Esophagus squamous epithelium (tissue), 5 donors: ENCODE data around the gene STK4. TPM values are rescaled to one million over a fixed set of nuclear protein-coding genes. Genes with fewer than 3 reads are reported as not detected.

ENCODE experiments used
- DNase-seq: peaks from one replicate; lab custom pipeline; 2025; lab: John Stamatoyannopoulos, UW
- H3K27ac ChIP-seq, 4 donors: fragments of 200-600 bp; sonication (generic); one replicate each; pipeline ENCODE4 v1.5.1; 2016 to 2019; ENCODE audit warnings: mild to moderate bottlenecking in 1 of 4
- H3K27me3 ChIP-seq, 4 donors: fragments of 200-600 bp; sonication (generic); 1 replicate in 3 of 4; 2 replicates in 1 of 4; pipeline versions ENCODE4 v1.5.1 to v1.6.0; 2017 to 2021; ENCODE audit warnings: antibody characterized with exemption in 1 of 4
- H3K36me3 ChIP-seq, 3 donors: fragments of 200-600 bp; sonication (generic); one replicate each; pipeline ENCODE4 v1.5.1; 2016 to 2019
- H3K4me1 ChIP-seq, 3 donors: fragments of 200-600 bp; sonication (generic); one replicate each; pipeline ENCODE4 v1.5.1; 2017 to 2019
- H3K4me3 ChIP-seq, 4 donors: fragments of 200-600 bp; sonication (generic); 1 replicate in 3 of 4; 2 replicates in 1 of 4; pipeline ENCODE4 v1.5.1; 2016 to 2019; ENCODE audit warnings: mild to moderate bottlenecking in 2 of 4, moderate library complexity in 1 of 4
- H3K9me3 ChIP-seq, 3 donors: fragments of 200-600 bp; sonication (generic); one replicate each; pipeline ENCODE4 v1.5.1; 2016 to 2019
- POLR2A ChIP-seq, 4 donors: fragments of 450-650 bp; IDR thresholded peaks; one replicate each; pipeline ENCODE4 v1.6.1; 2017; ENCODE audit warnings: antibody characterized with exemption in 4 of 4, mild to moderate bottlenecking in 4 of 4, moderate library complexity in 3 of 4
- WGBS, 2 donors: methylation state at CpG; one replicate each; pipeline ENCODE4 v1.1.5; 2018; 5-methylcytosine and 5-hydroxymethylcytosine counted together
- intact Hi-C: fragments of 100-400 bp; cut with DNase I; formaldehyde crosslinking; loops from one replicate; pipeline ENCODE4 v1.15.0; 2022
- total RNA-seq, 4 donors: library from RNA; depleted of rRNA; stranded (reverse); fragments of >200 nt; gene quantifications; one replicate each; pipeline ENCODE4 v1.1.0, GENCODE V29; 2016
- TF ChIP-seq, protein P1 (sequence below), 6 experiments: fragments of 450-650 bp in 4 of 6; fragments of 200-600 bp in 2 of 6; sonication (generic) in 2 of 6; IDR thresholded peaks; one replicate each; pipeline ENCODE4 v1.5.1; 2016 to 2019; ENCODE audit warnings: antibody characterized with exemption in 6 of 6, mild to moderate bottlenecking in 4 of 6, moderate library complexity in 4 of 6
- donor health status: DM: yes; HTN: yes; CAD: no.

STK4 gene
- total RNA-seq, 4 donors from 2014 or later: 14.6 to 29.8 (median 17.6) TPM

DNA sequence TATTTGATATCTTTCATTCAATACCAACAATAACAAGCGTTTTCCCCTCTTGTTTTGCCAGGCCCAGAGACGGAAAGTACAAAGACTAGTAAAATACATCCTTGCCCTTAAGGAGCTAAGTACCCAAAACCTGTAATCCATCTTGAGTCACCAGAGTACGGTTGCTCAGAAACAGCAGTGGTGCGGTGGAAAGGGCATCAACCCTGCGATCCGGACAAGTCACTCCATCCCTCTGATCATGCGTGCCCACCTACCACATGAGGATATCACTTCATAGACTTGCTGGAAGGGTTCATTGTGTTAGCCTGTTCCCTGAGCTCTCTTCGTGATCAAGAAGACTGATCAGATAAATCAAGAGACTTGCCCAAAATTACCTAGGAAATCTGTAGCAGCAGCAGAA is 8.0 kb upstream of the STK4 start:
- intact Hi-C loops: no loop called here
- WGBS, 2 donors: 94% methylated on average over 7 to 8 of the region's 8 CpGs
- TF ChIP-seq, protein P1, sequence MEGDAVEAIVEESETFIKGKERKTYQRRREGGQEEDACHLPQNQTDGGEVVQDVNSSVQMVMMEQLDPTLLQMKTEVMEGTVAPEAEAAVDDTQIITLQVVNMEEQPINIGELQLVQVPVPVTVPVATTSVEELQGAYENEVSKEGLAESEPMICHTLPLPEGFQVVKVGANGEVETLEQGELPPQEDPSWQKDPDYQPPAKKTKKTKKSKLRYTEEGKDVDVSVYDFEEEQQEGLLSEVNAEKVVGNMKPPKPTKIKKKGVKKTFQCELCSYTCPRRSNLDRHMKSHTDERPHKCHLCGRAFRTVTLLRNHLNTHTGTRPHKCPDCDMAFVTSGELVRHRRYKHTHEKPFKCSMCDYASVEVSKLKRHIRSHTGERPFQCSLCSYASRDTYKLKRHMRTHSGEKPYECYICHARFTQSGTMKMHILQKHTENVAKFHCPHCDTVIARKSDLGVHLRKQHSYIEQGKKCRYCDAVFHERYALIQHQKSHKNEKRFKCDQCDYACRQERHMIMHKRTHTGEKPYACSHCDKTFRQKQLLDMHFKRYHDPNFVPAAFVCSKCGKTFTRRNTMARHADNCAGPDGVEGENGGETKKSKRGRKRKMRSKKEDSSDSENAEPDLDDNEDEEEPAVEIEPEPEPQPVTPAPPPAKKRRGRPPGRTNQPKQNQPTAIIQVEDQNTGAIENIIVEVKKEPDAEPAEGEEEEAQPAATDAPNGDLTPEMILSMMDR (IDR thresholded peaks at IDR 0.05): no peak
- TF ChIP-seq POLR2A (IDR thresholded peaks at IDR 0.05): no peak

DNA sequence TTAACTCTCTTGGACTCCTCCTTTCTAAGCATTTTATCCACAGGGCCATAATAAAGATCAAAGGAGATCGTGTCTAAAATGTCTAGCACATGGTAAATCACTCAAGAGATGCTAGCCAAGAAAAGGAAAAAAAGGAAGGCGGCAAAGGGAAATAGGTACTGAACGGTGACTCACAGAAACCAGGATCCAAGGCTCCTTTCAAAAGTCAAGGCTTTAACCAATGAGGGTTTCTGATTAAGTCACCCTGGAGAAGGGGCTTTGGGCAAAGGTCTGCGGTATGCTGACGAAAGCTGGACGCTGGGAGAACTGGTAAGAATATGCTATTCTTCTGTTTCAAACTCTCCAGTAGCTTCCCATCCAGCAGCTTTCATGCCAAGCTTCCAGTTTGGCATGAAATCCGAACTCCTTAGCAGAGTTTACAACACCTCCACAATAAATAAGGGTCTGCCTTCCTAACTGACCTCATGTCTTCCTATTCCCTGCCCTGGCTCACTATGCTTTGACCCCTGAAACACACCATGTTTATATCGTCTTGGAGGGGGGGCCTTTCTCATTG is 7.2 kb upstream of the STK4 start:
- 11 to 12% methylated on average over 8 of the region's 8 CpGs for WGBS, 2 donors
- TF ChIP-seq POLR2A (IDR thresholded peaks at IDR 0.05): no peak
- TF ChIP-seq, protein P1 (IDR thresholded peaks at IDR 0.05): no peak
- Histone ChIP-seq H3K4me1 (peaks cover 7 to 48% (median 10%) of the 10 kb centered on the region in 3 donors), H3K27me3 (no peaks in the 10 kb centered on the region), H3K36me3 (peaks cover 12 to 24% (median 14%) of the 10 kb centered on the region in 3 donors), H3K9me3 (no peaks in the 10 kb centered on the region), H3K27ac (peak overlapping the region; percentile 82 to 90 (median 87)), H3K4me3 (peak overlapping the region; percentile 76 to 82 (median 79))
- no peak for DNase-seq
- intact Hi-C loops: no loop called here

More for the DNA sequence above, 8.0 kb upstream of the STK4 start:
- H3K4me1 ChIP-seq: peaks cover 7 to 48% (median 10%) of the 10 kb centered on the region in 3 donors
- no peak overlapping the region for H3K27ac ChIP-seq
- peaks cover 18 to 32% (median 18%) of the 10 kb centered on the region in 3 donors for H3K36me3 ChIP-seq
- no peaks in the 10 kb centered on the region for H3K27me3 ChIP-seq
- no peaks in the 10 kb centered on the region for H3K9me3 ChIP-seq
- no peak for DNase-seq
- no peak overlapping the region for H3K4me3 ChIP-seq

DNA sequence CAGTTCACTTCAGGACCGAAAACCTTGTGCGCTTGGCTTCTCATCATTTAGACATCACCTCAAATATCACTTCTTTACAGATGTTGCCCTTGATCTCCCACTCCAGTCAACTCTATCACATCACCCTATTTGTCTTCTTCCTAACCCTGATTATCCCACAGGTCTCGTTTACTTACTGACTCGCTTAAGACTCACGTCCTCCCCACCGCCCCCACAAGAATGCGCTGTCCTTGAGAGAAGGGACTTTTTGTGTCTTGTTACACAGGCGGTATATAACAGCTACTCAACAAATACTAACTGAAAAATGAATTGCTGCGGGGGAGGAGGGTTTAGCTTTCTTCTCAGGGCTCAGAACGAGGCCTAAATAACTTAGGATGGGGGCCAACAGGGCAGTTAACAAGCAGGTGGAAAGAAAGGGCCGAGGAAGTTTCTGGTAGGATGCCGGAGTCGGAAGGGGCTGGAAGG is 6.6 kb upstream of the STK4 start:
- TF ChIP-seq, protein P1 (IDR thresholded peaks at IDR 0.05): peak in 1 of 6 experiments; percentile 3
- no peak for TF ChIP-seq POLR2A (IDR thresholded peaks at IDR 0.05)
- H3K4me3 ChIP-seq: peak overlapping the region; percentile 76 to 82 (median 79)
- H3K4me1 ChIP-seq: peaks cover 7 to 48% (median 10%) of the 10 kb centered on the region in 3 donors
- peak overlapping the region; percentile 82 to 90 (median 87) for H3K27ac ChIP-seq
- H3K27me3 ChIP-seq: no peaks in the 10 kb centered on the region
- 1 to 3% methylated on average over 10 to 11 of the region's 13 CpGs for WGBS, 2 donors
- intact Hi-C loops: no loop called here
- no peak for DNase-seq
- peaks cover 9 to 18% (median 10%) of the 10 kb centered on the region in 3 donors for H3K36me3 ChIP-seq
- H3K9me3 ChIP-seq: no peaks in the 10 kb centered on the region

DNA sequence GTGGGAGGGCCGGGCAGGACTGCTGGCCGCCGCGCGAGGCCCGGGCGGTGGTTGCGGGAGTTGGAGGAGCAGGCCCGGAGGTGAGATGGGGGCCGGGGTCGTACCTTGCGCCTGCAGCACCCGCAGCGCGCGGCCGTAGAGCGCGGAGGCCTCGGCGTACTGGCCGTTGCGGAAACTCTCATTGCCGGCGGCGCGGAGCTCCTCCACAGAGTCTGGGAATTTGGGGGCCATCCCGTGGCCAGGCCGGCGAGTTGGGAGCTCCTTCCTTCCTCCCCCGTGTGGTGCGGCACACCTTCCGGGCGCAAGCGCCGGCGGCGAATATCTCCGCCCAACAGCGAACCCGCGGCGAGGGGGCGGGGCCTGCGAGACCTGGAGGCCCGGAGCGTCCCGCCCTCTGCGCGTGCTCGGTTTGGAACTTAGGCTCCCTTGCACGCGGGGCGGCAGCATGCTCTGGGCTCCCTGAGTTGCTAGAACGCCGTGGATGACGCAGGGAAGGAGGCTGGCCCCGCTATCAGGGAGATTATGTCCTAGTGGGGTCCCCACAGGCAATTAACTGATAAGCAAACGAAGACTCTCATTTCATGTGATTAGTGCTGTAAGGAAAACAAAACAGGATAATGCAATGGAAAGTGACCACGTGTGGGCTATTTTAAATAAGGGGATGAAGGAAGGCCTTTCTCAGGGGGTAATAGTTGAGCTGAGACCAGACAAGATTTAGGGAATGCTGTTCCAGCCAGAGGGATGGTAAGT is 6.0 kb upstream of the STK4 start, which contains the start of gene TOMM34:
TSS of gene TOMM34 (minus strand) at position 295 of the 750 bp plus-strand sequence. CDS start at position 231, 64 bp downstream.
- H3K36me3 ChIP-seq: peaks cover 3 to 12% (median 4%) of the 10 kb centered on the region in 3 donors
- intact Hi-C loops: no loop called here
- H3K4me3 ChIP-seq: peak within 1 kb of the TSS; percentile 76 to 82 (median 79)
- peak; percentile 60 for DNase-seq
- WGBS, 2 donors: 0% methylated on average over 4 to 6 of the region's 60 CpGs
- no peaks in the 10 kb centered on the region for H3K27me3 ChIP-seq
- no peaks in the 10 kb centered on the region for H3K9me3 ChIP-seq
- peak in 3 of 4 donors; percentile 29 to 87 (median 65) for TF ChIP-seq POLR2A (IDR thresholded peaks at IDR 0.05)
- TF ChIP-seq, protein P1 (IDR thresholded peaks at IDR 0.05): peak in 2 of 6 experiments; percentile 4 to 24
- H3K4me1 ChIP-seq: peaks cover 7 to 49% (median 10%) of the 10 kb centered on the region in 3 donors
- peak within 1 kb of the TSS; percentile 82 to 90 (median 87) for H3K27ac ChIP-seq
